Activated T-helper 1 cell treated with anti-CD3 and anti-CD28 coated beads, Interleukin-2, amount 50 U/mL, for 16 hours (primary cell): Measurements from ENCODE around the gene ADAP1.

Experiments
- DNase-seq, 2 donors: peaks; one replicate each; pipeline ENCODE4 v3.0.0-alpha.2; 2020; ENCODE audit warnings: low read depth in 1 of 2, low spot score in 1 of 2

Gene ADAP1

DNA sequence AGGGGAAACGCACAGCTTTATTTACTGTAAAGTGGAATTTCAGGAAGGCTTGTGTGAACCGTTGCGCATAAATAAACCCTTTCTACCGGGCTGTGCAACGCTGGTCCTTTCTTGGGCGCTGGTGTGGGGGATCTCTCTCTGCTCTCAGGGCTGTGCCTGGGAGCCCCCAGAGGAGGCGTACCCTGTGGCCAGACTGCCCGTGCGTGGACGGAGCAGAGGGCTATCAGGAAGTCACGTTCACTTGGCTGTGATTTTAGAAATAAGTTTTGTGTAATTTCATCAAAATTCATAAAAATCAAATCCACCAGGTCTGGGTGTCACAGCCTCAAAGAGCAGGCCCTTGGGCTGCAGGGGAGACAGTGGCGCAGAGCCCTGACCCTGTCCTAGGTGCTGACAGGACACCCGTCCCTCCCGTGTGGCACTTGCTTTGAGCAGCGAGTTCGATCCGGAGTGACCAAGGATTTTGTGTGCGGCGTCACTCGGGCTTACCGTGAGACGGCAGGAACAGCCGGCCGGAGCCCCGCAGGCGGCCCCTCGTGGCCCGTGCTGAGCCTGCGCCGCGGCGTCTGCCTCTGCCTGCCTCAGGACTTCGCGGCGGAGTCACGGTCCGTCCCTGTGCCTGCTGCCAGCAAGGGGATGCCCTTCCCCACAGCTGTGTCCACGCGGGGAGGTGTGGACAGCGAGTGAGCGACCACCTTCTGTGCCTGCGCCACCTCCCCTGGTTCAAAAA lies 58.0 kb downstream of the ADAP1 start:
- no peak for DNase-seq

DNA sequence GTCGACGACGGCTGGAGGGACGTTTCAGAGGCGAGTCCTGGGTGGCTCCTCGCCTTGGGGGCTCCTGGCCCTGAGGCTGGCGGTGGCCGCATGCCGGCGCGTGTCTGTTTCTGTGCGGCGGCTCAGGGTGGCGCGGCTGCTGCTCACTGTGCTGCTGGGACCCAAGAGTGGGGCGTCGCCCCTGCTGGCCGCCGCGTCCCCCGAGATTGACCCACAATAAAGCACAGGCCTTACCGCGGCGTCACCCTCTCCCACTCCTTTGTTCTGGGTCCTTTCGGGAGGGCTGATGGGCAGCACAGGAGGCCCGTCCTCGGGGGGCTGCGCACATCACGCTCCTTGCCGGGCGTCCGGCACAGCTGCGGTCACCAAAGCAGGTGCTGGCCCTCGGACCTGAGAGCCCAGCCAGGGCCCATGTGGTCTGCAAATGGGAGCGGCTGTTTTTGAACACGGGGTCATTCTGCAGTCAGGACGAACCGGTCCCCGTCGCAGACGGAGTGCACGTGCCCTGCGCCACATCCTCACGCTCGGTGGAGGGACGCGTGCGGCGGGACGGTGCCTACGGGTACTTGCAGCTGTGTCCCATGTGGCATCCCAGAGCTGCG lies 58.9 kb downstream of the ADAP1 start:
- no peak for DNase-seq

GRCh38 chr7:894927-895450 lies 59.5 kb downstream of the ADAP1 start:
- no peak for DNase-seq

- no peak for DNase-seq
These were observed 60.2 kb downstream of the ADAP1 start for GRCh38 chr7:894164-894867.

DNA sequence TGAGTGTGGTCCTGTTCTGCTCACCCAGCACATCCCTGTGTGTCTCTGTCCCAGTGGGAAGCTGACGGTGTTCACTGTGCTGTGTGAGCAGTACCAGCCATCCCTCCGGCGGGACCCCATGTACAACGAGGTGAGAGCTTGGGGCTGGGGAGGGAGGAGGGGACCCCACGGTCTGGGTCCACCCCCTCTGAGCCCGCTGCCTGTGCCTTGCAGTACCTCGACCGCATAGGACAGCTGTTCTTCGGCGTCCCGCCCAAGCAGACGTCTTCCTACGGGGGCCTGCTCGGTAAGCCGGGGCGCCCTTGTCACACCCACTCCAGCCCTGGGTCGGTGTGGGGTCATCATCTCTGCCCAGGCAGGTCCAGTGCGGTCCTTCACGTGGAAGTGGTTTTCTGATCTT lies 60.8 kb downstream of the ADAP1 start:
- no peak for DNase-seq

DNA sequence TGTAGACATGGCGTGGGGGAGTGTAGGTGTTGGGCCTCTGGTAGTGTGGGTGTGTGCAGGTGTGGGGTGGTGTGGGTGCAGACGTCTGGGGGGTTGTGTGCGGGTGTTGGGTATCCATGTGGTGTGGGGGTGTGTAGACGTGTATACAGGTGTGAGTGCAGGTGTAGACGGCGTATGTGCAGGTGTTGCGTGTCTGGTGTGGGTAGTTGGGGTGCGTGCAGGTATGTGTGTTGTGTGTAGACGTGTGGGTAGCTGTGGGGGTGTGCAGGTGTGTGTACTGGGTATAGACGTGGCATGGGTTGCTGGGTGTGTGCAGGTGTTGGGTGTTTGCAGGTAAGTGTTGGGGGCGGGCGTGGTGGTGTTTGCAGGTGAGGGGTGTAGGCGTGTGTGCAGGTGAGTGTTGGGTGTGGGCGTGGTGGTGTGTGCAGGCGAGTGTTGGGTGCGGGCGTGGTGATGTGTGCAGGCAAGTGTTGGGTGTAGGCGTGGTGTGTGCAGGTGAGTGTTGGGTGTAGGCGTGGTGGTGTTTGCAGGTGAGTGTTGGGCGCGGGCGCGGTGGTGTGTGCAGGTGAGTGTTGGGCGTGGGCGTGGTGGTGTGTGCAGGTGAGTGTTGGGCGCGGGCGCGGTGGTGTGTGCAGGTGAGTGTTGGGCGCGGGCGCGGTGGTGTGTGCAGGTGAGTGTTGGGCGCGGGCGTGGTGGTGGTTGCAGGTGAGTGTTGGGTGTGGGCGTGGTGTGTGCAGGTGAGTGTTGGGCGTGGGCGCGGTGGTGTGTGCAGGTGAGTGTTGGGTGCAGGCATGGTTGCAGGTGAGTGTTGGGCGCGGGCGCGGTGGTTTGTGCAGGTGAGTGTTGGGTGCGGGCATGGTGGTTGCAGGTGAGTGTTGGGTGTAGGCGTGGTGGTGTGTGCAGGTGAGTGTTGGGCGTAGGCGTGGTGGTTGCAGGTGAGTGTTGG lies 61.6 kb downstream of the ADAP1 start:
- no peak for DNase-seq

GRCh38 chr7:891805-892204 lies 62.7 kb downstream of the ADAP1 start:
- DNase-seq = no peak

GRCh38 chr7:891291-891690 lies 63.2 kb downstream of the ADAP1 start:
- no peak for DNase-seq

GRCh38 chr7:890868-891267 lies 63.6 kb downstream of the ADAP1 start:
- DNase-seq = no peak

- no peak for DNase-seq
These were observed 65.1 kb downstream of the ADAP1 start for GRCh38 chr7:889391-889790.

- DNase-seq = no peak
These were observed 65.5 kb downstream of the ADAP1 start for GRCh38 chr7:889025-889390.

GRCh38 chr7:888081-889024 lies 66.1 kb downstream of the ADAP1 start:
- DNase-seq = no peak

- no peak for DNase-seq
These were observed 67.0 kb downstream of the ADAP1 start for GRCh38 chr7:887488-887820.

DNA sequence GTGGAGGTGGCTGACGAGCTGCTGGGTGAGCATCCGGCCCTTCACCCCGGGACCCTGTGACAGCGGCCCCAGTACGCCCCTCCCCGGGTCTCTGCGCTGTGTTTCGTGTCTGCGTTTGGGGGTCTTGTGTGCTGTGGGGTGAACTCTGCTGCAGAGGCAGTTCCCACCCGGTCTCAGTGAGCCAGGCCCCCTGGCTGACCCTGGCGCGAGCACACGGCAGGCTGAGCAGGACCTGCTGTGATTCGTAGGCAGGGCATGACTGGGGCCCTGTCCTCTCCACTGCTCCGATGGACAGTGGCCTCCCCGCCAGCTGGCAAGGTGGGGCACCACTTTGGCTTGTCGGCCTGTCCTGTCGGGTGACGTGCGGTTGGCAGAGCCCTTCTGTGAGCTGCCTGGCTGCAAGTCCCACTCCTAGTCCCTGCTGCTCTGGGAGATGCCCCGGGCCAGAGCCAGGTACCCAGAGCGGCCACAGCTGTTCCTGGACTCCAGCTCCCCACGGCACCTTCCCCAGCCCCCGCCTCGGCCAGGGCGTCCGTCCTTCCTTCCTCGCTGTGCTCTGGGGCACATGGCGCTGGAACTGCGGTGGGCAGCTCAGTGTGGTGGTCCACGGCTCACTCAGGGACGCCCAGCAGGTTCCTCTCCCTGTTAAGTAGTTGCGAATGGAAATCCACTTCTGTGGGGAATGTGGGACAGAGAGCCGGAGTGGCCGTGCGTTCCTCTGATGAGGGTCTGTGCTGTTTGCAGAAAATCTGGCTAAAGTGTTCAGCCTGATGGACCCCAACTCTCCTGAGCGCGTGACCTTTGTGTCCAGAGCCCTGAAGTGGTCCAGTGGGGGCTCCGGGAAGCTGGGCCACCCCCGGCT lies 67.6 kb downstream of the ADAP1 start:
- DNase-seq = no peak

DNA sequence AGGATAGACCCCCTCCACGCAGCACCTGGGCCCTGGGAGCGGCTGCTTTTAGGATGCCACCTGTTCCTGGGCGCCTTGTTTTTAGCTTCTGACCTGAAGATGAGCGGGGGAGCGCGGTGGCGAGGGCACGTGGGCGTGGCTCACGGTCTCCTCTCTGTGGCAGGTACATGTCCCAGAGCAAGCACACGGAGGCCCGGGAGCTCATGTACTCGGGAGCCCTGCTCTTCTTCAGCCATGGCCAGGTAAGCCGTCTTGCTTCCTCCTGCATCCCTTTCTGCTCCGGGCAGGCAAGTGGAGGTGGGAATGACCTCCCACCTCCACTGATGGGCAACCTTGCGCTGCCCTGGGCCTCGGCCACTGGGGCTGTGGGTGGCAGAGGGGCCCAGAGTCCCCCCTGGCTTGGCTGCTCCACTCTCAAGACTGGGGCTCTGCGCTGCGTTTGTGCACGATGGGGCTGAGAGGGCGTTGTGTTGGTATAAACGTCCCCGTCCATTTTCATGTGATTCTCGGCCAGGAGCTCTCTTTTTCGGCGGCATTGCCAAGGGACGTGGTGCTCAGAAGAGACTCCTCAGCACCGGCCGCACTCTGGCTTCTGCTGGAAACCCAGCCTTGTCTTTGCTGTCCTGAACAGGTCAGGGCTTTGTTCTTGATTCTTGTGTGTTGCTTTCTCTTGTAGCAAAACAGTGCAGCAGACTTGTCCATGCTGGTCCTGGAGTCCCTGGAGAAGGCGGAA lies 68.4 kb downstream of the ADAP1 start:
- DNase-seq = no peak

DNA sequence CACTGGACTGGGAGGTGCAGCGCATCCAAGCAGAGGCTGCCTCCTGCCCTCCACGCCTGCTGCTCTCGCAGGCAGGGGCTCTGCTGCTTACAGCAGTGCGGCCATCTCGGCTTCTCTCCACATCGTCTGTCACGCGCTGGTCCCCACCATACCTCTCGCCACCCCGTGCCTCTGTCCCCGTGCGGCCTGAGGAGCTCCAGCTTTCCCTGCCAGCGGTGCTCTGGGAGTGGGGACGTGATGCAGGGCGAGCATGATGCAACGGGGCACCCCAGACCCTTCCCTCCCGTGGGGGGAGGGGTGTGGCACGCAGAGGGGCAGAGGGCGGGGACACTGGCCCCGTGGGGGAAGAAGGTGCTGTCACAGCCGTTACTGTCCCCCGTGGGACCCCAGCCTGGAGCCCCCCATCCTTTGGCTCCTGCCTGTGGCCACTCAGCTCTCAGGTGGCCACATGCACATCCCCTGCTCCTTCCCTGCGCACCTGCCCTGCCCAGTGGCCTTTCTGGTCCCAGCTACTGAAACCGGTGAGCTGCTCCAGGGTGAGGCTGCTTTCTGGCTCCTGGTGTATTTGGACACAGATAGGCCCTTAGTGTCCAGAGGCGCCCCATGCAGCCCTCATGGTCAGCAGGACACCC lies 69.1 kb downstream of the ADAP1 start:
- no peak for DNase-seq

GRCh38 chr7:884191-885003 lies 70.1 kb downstream of the ADAP1 start:
- DNase-seq = no peak
